H1 (cell line): ENCODE results near the gene SLC19A1. TPM values are rescaled to one million over a fixed set of nuclear protein-coding genes. Genes with fewer than 3 reads are reported as not detected.

ENCODE experiments used
- CTCF ChIA-PET: fragments of 300-600 bp; sonication (Branson Sonifier 250); formaldehyde crosslinking; loops from one replicate; lab custom pipeline; 2021; ENCODE audit not compliant: partially characterized antibody; lab: Charles Lee
- POLR2A ChIA-PET: fragments of 300-600 bp; sonication (Branson Sonifier 250); formaldehyde crosslinking; loops from one replicate; lab custom pipeline; 2021; ENCODE audit warnings: inconsistent platforms; ENCODE audit not compliant: partially characterized antibody; lab: Charles Lee
- DNase-seq, 2 experiments: peaks; one replicate each; pipeline versions ENCODE4 v3.0.0 to v3.0.0-alpha.2; 2010 to 2022; ENCODE audit warnings: low spot score in 2 of 2, low read depth in 1 of 2, mixed read lengths in 1 of 2
- FAIRE-seq: peaks from 2 replicates; lab custom pipeline; 2011; peaks lifted over from hg19 to GRCh38; lab: Jason Lieb, UNC
- H2AFZ ChIP-seq: 2 replicates; pipeline ENCODE4 v1.8.1; 2012; ENCODE audit warnings: low read length, inconsistent platforms
- H2AK5ac ChIP-seq: 2 replicates; pipeline ENCODE4 v1.6.1; 2013; ENCODE audit warnings: low read depth, low read length
- H2BK120ac ChIP-seq: replicated peaks from 2 replicates; pipeline ENCODE3; 2013; ENCODE audit warnings: low read depth, low read length, inconsistent platforms
- H2BK12ac ChIP-seq: 2 replicates; pipeline ENCODE4 v1.6.1; 2013; ENCODE audit warnings: low read depth, low read length
- H2BK15ac ChIP-seq: 2 replicates; pipeline ENCODE4 v1.6.1; 2013; ENCODE audit warnings: low read length
- H2BK20ac ChIP-seq: 2 replicates; pipeline ENCODE4 v1.6.1; 2013; ENCODE audit warnings: low read length
- H2BK5ac ChIP-seq: 2 replicates; pipeline ENCODE4 v1.6.1; 2013; ENCODE audit warnings: low read depth, low read length
- H3K14ac ChIP-seq: 2 replicates; pipeline ENCODE4 v1.6.1; 2013; ENCODE audit warnings: inconsistent platforms; ENCODE audit not compliant: insufficient read length
- H3K18ac ChIP-seq: 2 replicates; pipeline ENCODE4 v1.6.1; 2013; ENCODE audit warnings: low read length; ENCODE audit errors: extremely low read depth
- H3K23ac ChIP-seq: 2 replicates; pipeline ENCODE4 v1.6.1; 2013; ENCODE audit warnings: inconsistent platforms; ENCODE audit not compliant: insufficient read length
- H3K23me2 ChIP-seq: 2 replicates; pipeline ENCODE4 v1.6.1; 2013; ENCODE audit warnings: low read depth, low read length
- H3K27ac ChIP-seq: 2 replicates; pipeline ENCODE4 v1.6.1; 2011; ENCODE audit warnings: low read depth, low read length, inconsistent platforms
- H3K27me3 ChIP-seq, 4 experiments: replicated peaks in 1 of 4; 1 replicate in 1 of 4; 2 replicates in 3 of 4; pipeline versions ENCODE4 v1.6.1 to v1.8.1; 2011 to 2013; ENCODE audit warnings: low read length in 3 of 4, mild to moderate bottlenecking in 3 of 4, inconsistent platforms in 2 of 4, mixed read lengths in 2 of 4, moderate library complexity in 1 of 4; ENCODE audit not compliant: control insufficient read depth in 3 of 4, insufficient read depth in 3 of 4; ENCODE audit errors: extremely low read depth in 1 of 4
- H3K36me3 ChIP-seq, 4 experiments: 2 replicates each; pipeline versions ENCODE4 v1.6.1 to v1.8.1; 2011 to 2013; ENCODE audit warnings: mild to moderate bottlenecking in 4 of 4, low read length in 3 of 4, moderate library complexity in 2 of 4, control low read depth in 1 of 4, inconsistent platforms in 1 of 4; ENCODE audit not compliant: insufficient read depth in 4 of 4, control insufficient read depth in 2 of 4
- H3K4ac ChIP-seq: replicated peaks from 2 replicates; pipeline ENCODE3; 2013; ENCODE audit warnings: low read length, low read depth, mixed read lengths, inconsistent platforms; ENCODE audit not compliant: insufficient read length
- H3K4me1 ChIP-seq, 4 experiments: replicated peaks in 1 of 4; 1 replicate in 1 of 4; 2 replicates in 3 of 4; pipeline versions ENCODE4 v1.6.1 to v1.8.1; 2011 to 2013; ENCODE audit warnings: low read length in 3 of 4, inconsistent platforms in 2 of 4, mixed read lengths in 1 of 4; ENCODE audit not compliant: insufficient read depth in 4 of 4, control insufficient read depth in 3 of 4
- H3K4me2 ChIP-seq, 2 experiments: 2 replicates each; pipeline versions ENCODE4 v1.6.1 to v1.8.1; 2011 to 2013; ENCODE audit warnings: low read depth in 2 of 2, low read length in 2 of 2, control low read depth in 1 of 2, inconsistent platforms in 1 of 2, mild to moderate bottlenecking in 1 of 2; ENCODE audit not compliant: insufficient read depth in 1 of 2
- H3K4me3 ChIP-seq, 4 experiments: fragments of 200-600, 300-600 bp in 1 of 4; sonication (generic), shearing (Covaris generic), sonication (Bioruptor Twin) in 1 of 4; 2 replicates each; pipeline versions ENCODE4 v1.5.1 to v1.8.1; 2011 to 2016; ENCODE audit warnings: low read length in 4 of 4, low read depth in 3 of 4, control low read depth in 2 of 4, inconsistent platforms in 2 of 4, mild to moderate bottlenecking in 2 of 4, mixed read lengths in 1 of 4, moderate library complexity in 1 of 4; ENCODE audit not compliant: insufficient read depth in 2 of 4; ENCODE audit errors: extremely low read depth in 1 of 4
- H3K56ac ChIP-seq: replicated peaks from 2 replicates; pipeline ENCODE3; 2013; ENCODE audit warnings: low read depth, mild to moderate bottlenecking, mixed read lengths, low read length, inconsistent platforms; ENCODE audit not compliant: insufficient read length
- H3K79me1 ChIP-seq: 2 replicates; pipeline ENCODE4 v1.6.1; 2013; ENCODE audit warnings: low read depth, low read length, control low read depth
- H3K79me2 ChIP-seq, 2 experiments: 2 replicates each; pipeline versions ENCODE4 v1.6.1 to v1.8.1; 2012 to 2013; ENCODE audit warnings: low read length in 2 of 2, mild to moderate bottlenecking in 2 of 2, inconsistent platforms in 1 of 2; ENCODE audit not compliant: insufficient read depth in 2 of 2, control insufficient read depth in 1 of 2
- H3K9ac ChIP-seq, 4 experiments: replicated peaks in 1 of 4; 1 replicate in 1 of 4; 2 replicates in 3 of 4; pipeline versions ENCODE4 v1.6.1 to v1.8.1; 2011 to 2013; ENCODE audit warnings: low read depth in 3 of 4, low read length in 3 of 4, control low read depth in 2 of 4, mild to moderate bottlenecking in 2 of 4, moderate library complexity in 2 of 4, inconsistent platforms in 1 of 4; ENCODE audit errors: extremely low read depth in 1 of 4
- H3K9me3 ChIP-seq, 2 experiments: 2 replicates each; pipeline versions ENCODE4 v1.6.1 to v1.8.1; 2012 to 2013; ENCODE audit warnings: mild to moderate bottlenecking in 2 of 2, moderate library complexity in 2 of 2, control low read depth in 1 of 2, inconsistent platforms in 1 of 2, low read depth in 1 of 2, low read length in 1 of 2, mixed read lengths in 1 of 2; ENCODE audit not compliant: insufficient read depth in 2 of 2
- H4K20me1 ChIP-seq, 2 experiments: replicated peaks in 1 of 2; 2 replicates each; pipeline versions ENCODE3 to v1.8.1; 2011 to 2013; ENCODE audit warnings: inconsistent platforms in 2 of 2, low read length in 2 of 2, mild to moderate bottlenecking in 1 of 2; ENCODE audit not compliant: insufficient read depth in 2 of 2, control insufficient read depth in 1 of 2
- H4K5ac ChIP-seq: 2 replicates; pipeline ENCODE4 v1.6.1; 2013; ENCODE audit warnings: low read length, low read depth, mixed read lengths, inconsistent platforms; ENCODE audit not compliant: insufficient read length
- H4K8ac ChIP-seq: 2 replicates; pipeline ENCODE4 v1.8.0; 2013; ENCODE audit warnings: mild to moderate bottlenecking, moderate library complexity, low read length, inconsistent platforms; ENCODE audit not compliant: insufficient read depth; ENCODE audit errors: extremely low read depth
- H4K91ac ChIP-seq: replicated peaks from 2 replicates; pipeline ENCODE3; 2013; ENCODE audit warnings: low read length, mixed read lengths, inconsistent platforms; ENCODE audit not compliant: insufficient read length
- CBX8 ChIP-seq: fragments of 300-800, 300-1000 bp; sonication (generic); IDR thresholded peaks from 2 replicates; pipeline ENCODE4 v1.7.1; 2016; ENCODE audit warnings: low read depth, low read length, borderline replicate concordance
- CEBPB ChIP-seq: IDR thresholded peaks from 2 replicates; pipeline ENCODE4 v1.6.1; 2012; ENCODE audit warnings: low read depth, low read length
- CTBP2 ChIP-seq: IDR thresholded peaks from 2 replicates; pipeline ENCODE4 v1.7.0; 2011; ENCODE audit warnings: borderline replicate concordance, mild to moderate bottlenecking, moderate library complexity, mixed read lengths, low read length; ENCODE audit not compliant: insufficient read depth, insufficient read length
- EGR1 ChIP-seq: IDR thresholded peaks from 2 replicates; pipeline ENCODE4 v1.6.1; 2011; ENCODE audit warnings: low read depth, low read length, borderline replicate concordance
- GABPA ChIP-seq: IDR thresholded peaks from 2 replicates; pipeline ENCODE4 v1.6.1; 2011; ENCODE audit warnings: mild to moderate bottlenecking, low read length, moderate library complexity, borderline replicate concordance; ENCODE audit not compliant: insufficient read depth
- JUN ChIP-seq: IDR thresholded peaks from 2 replicates; pipeline ENCODE4 v1.6.1; 2011; ENCODE audit warnings: low read depth, mild to moderate bottlenecking, improper control_type of control experiment, low read length
- KDM4A ChIP-seq: IDR thresholded peaks from one replicate; pipeline ENCODE4 v1.7.1; 2012; ENCODE audit warnings: low read depth, mild to moderate bottlenecking, moderate library complexity, low read length, inconsistent platforms; ENCODE audit not compliant: severe bottlenecking
- KDM5A ChIP-seq: fragments of 200-600 bp; IDR thresholded peaks from 2 replicates; pipeline ENCODE4 v1.7.1; 2012; ENCODE audit warnings: mild to moderate bottlenecking, low read length, inconsistent platforms, mixed read lengths
- MAFK ChIP-seq: IDR thresholded peaks from 2 replicates; pipeline ENCODE4 v1.6.1; 2012; ENCODE audit warnings: low read depth, mild to moderate bottlenecking, improper control_type of control experiment, low read length
- RNF2 ChIP-seq: fragments of 200-900, 300-1000 bp; sonication (generic); IDR thresholded peaks from 2 replicates; pipeline ENCODE4 v1.7.1; 2016; ENCODE audit warnings: borderline replicate concordance, low read depth, mild to moderate bottlenecking, antibody characterized with exemption, low read length; ENCODE audit not compliant: poor library complexity, severe bottlenecking; ENCODE audit errors: missing control alignments
- SIN3A ChIP-seq, 2 experiments: IDR thresholded peaks in 1 of 2; conservative IDR thresholded peaks in 1 of 2; 2 replicates each; pipeline ENCODE4 v1.6.1; 2011 to 2012; ENCODE audit warnings: low read length in 2 of 2, improper control_type of control experiment in 1 of 2, low read depth in 1 of 2, mild to moderate bottlenecking in 1 of 2
- SIRT6 ChIP-seq: IDR thresholded peaks from one replicate; pipeline ENCODE4 v1.7.1; 2012; ENCODE audit warnings: low read length, inconsistent platforms
- SP1 ChIP-seq: IDR thresholded peaks from 2 replicates; pipeline ENCODE4 v1.6.1; 2011; ENCODE audit warnings: low read depth, low read length
- WGBS, 2 experiments: shearing (Covaris generic) in 1 of 2; methylation state at CpG; one replicate each; pipeline versions ENCODE4 v1.1.6 to v1.1.7; 2013 to 2015; ENCODE audit warnings: low lambda C conversion rate in 2 of 2, mixed read lengths in 2 of 2, inconsistent platforms in 1 of 2, low coverage in 1 of 2, missing lambda C conversion rate in 1 of 2; ENCODE audit not compliant: insufficient replicate concordance in 2 of 2, insufficient coverage in 1 of 2, insufficient read length in 1 of 2; ENCODE audit errors: extremely low coverage in 1 of 2, missing lambda C conversion rate in 1 of 2; 5-methylcytosine and 5-hydroxymethylcytosine counted together
- polyA plus RNA-seq, 7 experiments: library from polyadenylated mRNA; depleted of rRNA in 3 of 7; stranded (reverse) in 5 of 7; unstranded in 2 of 7; fragments of >200 nt in 5 of 7; fragments of 200-250 nt in 2 of 7; gene quantifications; 1 replicate in 5 of 7; 2 replicates in 1 of 7; 4 replicates in 1 of 7; pipeline versions ENCODE4 v1.2.1 to v1.2.3, GENCODE V29; 2011 to 2013; ENCODE audit warnings: missing spikeins in 2 of 7, mixed read lengths in 2 of 7
- total RNA-seq: library from RNA; stranded (reverse); fragmentation: NEBNext Ultra II Directional; extraction: Animal tissue kit (Norgen Biotek cat#: 25700); gene quantifications from 2 replicates; pipeline ENCODE4 v1.2.1, GENCODE V29; 2021

Gene SLC19A1
- total and polyA plus RNA-seq, 2 of the 8 experiments (the other 6 are each of a cell fraction or from before 2014, with no cell fraction given), result 31.6 to 43.8 TPM

DNA sequence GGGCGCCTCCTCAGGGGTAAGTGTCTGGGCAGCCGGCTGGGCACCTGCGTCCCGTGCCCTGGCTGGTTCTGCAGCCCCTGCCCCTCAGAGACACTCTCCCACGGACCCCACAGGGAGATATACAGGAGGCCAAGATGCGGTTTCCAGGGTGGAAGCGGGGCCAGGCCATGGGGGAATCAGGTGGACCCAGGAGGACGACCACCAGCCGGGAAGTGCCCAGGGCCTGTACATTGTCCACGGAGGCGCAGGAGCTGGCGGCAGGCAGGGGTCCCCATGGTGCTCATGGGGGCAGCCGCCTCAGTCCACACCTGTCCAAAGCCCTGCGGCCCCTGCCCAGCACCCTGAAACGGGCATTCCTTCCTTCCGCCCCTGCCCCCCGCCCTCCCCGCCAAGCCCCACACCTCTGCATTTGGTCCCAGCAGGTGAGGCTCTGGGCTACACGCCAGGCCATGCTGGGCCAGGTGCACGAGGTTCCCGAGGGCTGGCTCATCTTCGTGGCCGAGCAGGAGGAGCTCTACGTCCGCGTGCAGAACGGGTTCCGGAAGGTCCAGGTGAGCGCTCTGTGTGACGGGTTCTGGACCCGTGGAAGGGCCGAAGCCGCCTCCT, 36.7 kb downstream of the SLC19A1 start:
- Histone ChIP-seq H2BK5ac (no peak overlapping the region), H2BK12ac (no peak overlapping the region), H4K91ac (no peak overlapping the region), H3K9me3 (no peaks in the 10 kb centered on the region), H3K27ac (no peak overlapping the region), H4K5ac (no peak overlapping the region), H4K20me1 (peaks cover 2 to 15% of the 10 kb centered on the region in 2 experiments), H3K4me3 (no peak overlapping the region), H3K36me3 (peaks cover 0 to 36% (median 0%) of the 10 kb centered on the region in 4 experiments; a peak in 4 of 8 replicates), H3K56ac (no peak overlapping the region), H3K18ac (no peak overlapping the region), H2BK120ac (no peak overlapping the region), H2AK5ac (no peak overlapping the region), H2BK15ac (no peak overlapping the region), H3K79me1 (no peaks in the 10 kb centered on the region), H3K4me1 (no peaks in the 10 kb centered on the region; a peak in 1 of 7 replicates), H2BK20ac (no peak overlapping the region), H3K14ac (no peak overlapping the region), H3K27me3 (no peaks in the 10 kb centered on the region), H3K23ac (no peak overlapping the region), H3K79me2 (no peaks in the 10 kb centered on the region), H3K4me2 (no peak overlapping the region), H2AFZ (no peak overlapping the region), H3K9ac (no peak overlapping the region), H3K4ac (no peak overlapping the region), H4K8ac (no peak overlapping the region), H3K23me2 (peaks cover 9% of the 10 kb centered on the region; the same call in 1 of the 2 replicates)
- 95% methylated on average over 26 of the region's 33 CpGs; no CpG with 5 or more reads in 1 of the 2 experiments for WGBS, 2 experiments
- ChIA-PET POLR2A (interaction anchor here (0.8 to 1.8 kb wide), 7 partner anchors 10 to 29 kb away, joined by 3 to 11 read pairs (median 3); no protein-coding TSS in a partner anchor), CTCF (no interaction called here)
- FAIRE-seq (no peak), DNase-seq (no peak)
- TF ChIP-seq SP1 (no peak), KDM5A (no peak), JUN (no peak), MAFK (no peak), CTBP2 (no peak), KDM4A (no peak), GABPA (no peak), CBX8 (no peak), SIRT6 (no peak), RNF2 (no peak), EGR1 (no peak), CEBPB (no peak), SIN3A (conservative IDR thresholded peaks at IDR 0.05 in 1 of 2, IDR thresholded peaks at IDR 0.05 in 1 of 2; ENCODE audit: low read depth in 1 of 2, low read length in 2 of 2) (no peak)
